Measurements from ENCODE around the gene FLNC.

DNA sequence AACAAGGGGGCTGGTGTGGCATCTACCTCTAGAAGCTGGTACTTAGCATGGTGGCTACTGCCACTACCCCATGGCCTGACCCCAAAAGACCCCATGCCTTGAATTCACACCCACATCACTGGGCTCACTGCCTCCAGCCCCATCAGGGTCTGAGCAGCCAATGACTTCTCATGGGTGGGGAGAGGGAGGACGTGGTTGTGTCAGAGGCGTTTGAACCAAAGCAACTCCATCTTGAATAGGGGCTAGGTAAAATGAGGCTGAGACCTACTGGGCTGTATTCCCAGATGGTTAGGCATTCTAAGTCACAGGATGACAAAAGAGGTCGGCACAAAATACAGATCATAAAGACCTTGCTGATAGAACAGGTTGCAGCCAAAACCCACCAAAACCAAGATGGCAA is 65.1 kb downstream of the FLNC start:
- TF ChIP-seq, protein P1, sequence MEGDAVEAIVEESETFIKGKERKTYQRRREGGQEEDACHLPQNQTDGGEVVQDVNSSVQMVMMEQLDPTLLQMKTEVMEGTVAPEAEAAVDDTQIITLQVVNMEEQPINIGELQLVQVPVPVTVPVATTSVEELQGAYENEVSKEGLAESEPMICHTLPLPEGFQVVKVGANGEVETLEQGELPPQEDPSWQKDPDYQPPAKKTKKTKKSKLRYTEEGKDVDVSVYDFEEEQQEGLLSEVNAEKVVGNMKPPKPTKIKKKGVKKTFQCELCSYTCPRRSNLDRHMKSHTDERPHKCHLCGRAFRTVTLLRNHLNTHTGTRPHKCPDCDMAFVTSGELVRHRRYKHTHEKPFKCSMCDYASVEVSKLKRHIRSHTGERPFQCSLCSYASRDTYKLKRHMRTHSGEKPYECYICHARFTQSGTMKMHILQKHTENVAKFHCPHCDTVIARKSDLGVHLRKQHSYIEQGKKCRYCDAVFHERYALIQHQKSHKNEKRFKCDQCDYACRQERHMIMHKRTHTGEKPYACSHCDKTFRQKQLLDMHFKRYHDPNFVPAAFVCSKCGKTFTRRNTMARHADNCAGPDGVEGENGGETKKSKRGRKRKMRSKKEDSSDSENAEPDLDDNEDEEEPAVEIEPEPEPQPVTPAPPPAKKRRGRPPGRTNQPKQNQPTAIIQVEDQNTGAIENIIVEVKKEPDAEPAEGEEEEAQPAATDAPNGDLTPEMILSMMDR (IDR thresholded peaks at IDR 0.05), result no peak
- no peak for TF ChIP-seq POLR2A (IDR thresholded peaks at IDR 0.05)

Data from testis (tissue), 2 donors.